ENCODE data around the gene FAM219A.

GRCh38 chr9:34451545-34451944, 6.8 kb downstream of the FAM219A start:
- TF ChIP-seq EZH2 (IDR thresholded peaks at IDR 0.05; ENCODE audit: borderline replicate concordance, low read length), result no peak
- TF ChIP-seq, protein P1, sequence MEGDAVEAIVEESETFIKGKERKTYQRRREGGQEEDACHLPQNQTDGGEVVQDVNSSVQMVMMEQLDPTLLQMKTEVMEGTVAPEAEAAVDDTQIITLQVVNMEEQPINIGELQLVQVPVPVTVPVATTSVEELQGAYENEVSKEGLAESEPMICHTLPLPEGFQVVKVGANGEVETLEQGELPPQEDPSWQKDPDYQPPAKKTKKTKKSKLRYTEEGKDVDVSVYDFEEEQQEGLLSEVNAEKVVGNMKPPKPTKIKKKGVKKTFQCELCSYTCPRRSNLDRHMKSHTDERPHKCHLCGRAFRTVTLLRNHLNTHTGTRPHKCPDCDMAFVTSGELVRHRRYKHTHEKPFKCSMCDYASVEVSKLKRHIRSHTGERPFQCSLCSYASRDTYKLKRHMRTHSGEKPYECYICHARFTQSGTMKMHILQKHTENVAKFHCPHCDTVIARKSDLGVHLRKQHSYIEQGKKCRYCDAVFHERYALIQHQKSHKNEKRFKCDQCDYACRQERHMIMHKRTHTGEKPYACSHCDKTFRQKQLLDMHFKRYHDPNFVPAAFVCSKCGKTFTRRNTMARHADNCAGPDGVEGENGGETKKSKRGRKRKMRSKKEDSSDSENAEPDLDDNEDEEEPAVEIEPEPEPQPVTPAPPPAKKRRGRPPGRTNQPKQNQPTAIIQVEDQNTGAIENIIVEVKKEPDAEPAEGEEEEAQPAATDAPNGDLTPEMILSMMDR (conservative IDR thresholded peaks at IDR 0.05 in 1 of 2, IDR thresholded peaks at IDR 0.05 in 1 of 2; ENCODE audit: extremely low read depth in 1 of 2, insufficient read depth in 1 of 2, low read depth in 1 of 2, low read length in 2 of 2), result no peak

Data from mammary epithelial cell (primary cell).